ENCODE results near the gene SLC22A9. TPM values are rescaled to one million over a fixed set of nuclear protein-coding genes. Genes with fewer than 3 reads are reported as not detected.
"Not testable (repeated sequence)": the region's sequence is repeated elsewhere in the genome, so short reads cannot be mapped to it uniquely, and the experiment has no call there.

SLC22A9 gene
- not detected in 2 replicates for total RNA-seq

DNA sequence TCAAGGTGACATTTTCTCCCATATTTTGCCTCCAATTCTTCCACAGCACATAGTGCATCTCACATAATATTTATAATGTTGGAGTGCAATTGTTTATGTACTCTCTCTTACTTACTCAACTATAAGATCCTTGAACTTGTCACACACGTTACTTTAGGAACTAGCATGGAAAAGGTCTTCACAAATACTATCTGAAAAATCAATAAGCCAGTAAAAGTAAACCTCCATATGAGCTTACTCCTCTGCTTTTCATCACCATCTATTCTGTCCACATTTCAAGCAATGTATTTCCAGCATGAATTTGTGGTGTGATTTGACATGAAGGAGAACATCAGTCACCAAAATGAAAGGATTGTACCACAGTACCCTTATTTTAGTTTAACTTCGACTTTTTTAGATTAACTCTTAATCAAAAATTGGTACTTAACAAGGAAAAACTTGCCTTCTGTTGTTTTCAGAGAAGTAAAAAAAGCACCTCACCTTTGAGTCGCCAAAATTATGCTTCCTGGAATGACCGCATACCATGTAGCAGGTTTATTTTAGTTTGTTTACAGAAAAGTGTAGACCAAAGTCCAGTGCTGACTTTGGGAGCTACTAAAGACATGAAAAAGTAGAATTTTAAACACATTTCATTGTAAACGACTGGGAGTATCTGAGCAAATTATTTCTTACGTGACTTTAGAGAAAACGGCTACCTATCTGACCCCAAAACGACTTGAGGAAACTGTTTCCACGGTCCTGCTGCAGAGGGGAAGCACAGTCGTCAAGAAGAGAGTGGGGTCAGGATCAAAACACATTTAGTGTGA, at the start of gene SLC22A9:
TSS of gene SLC22A9 (plus strand) at position 621 of the 806 bp plus-strand sequence. CDS start 272 bp downstream, outside the sequence.
- intact Hi-C loops (cut with micrococcal nuclease): no loop called here

- intact Hi-C loops (cut with micrococcal nuclease): no loop called here
Measured at GRCh38 chr11:63321723-63322122, 47.9 kb upstream of the SLC22A9 start.

- intact Hi-C loops (cut with micrococcal nuclease): not testable (repeated sequence)
Measured at GRCh38 chr11:63335089-63335488, 34.5 kb upstream of the SLC22A9 start.

GRCh38 chr11:63337070-63337469, 32.5 kb upstream of the SLC22A9 start:
- intact Hi-C loops (cut with micrococcal nuclease): no loop called here

- intact Hi-C loops (cut with micrococcal nuclease): no loop called here
Measured at GRCh38 chr11:63343130-63343529, 26.5 kb upstream of the SLC22A9 start.

GRCh38 chr11:63352144-63352543, 17.4 kb upstream of the SLC22A9 start:
- intact Hi-C loops (cut with micrococcal nuclease): no loop called here

DNA sequence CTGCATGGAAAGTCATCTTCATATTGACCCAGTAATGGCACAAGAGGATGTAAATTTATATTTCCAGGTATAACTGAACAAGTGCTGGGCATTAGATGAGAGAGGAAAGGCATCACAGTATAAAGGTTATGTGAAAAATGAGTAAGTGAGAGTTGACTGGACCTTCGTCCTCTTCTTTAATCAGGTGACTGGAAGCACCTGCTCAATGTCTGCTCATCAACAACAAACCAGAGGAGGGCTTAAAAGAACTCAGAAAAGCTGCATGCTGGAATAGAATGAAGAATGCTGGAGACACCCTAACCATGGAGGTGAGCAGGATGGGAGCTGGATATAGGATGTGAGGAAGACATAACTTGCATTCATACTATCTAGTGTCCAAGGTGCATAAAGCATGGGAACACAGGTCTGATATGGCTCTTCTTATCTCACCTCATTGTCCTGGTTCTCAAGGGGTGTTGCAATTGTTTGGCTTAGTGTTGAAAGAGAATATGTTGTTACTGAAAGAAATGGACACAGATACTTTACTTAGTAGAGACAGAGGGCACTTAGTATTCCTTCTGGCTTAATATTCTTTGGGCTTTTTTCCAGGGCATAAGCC, 7.3 kb upstream of the SLC22A9 start:
- intact Hi-C loops (cut with micrococcal nuclease): no loop called here

DNA sequence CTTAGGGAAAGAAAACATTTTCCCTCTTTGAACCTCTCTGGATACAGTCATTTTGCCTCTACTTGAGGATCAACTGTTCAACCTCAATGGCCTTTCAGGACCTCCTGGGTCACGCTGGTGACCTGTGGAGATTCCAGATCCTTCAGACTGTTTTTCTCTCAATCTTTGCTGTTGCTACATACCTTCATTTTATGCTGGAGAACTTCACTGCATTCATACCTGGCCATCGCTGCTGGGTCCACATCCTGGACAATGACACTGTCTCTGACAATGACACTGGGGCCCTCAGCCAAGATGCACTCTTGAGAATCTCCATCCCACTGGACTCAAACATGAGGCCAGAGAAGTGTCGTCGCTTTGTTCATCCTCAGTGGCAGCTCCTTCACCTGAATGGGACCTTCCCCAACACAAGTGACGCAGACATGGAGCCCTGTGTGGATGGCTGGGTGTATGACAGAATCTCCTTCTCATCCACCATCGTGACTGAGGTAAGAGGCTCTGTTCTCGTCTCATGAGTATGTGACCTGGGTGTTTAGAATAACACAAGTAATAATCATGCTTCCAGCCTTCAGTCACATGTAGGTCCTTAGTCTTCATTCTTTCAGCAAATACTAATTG, 495 bp downstream of the SLC22A9 start:
- intact Hi-C loops (cut with micrococcal nuclease): no loop called here

- intact Hi-C loops (cut with micrococcal nuclease): no loop called here
Measured at GRCh38 chr11:63371396-63371795, 1.8 kb downstream of the SLC22A9 start.

- intact Hi-C loops (cut with micrococcal nuclease): no loop called here
Measured at GRCh38 chr11:63375434-63375833, 5.8 kb downstream of the SLC22A9 start.

- intact Hi-C loops (cut with micrococcal nuclease): no loop called here
Measured at GRCh38 chr11:63380130-63380529, 10.5 kb downstream of the SLC22A9 start.

DNA sequence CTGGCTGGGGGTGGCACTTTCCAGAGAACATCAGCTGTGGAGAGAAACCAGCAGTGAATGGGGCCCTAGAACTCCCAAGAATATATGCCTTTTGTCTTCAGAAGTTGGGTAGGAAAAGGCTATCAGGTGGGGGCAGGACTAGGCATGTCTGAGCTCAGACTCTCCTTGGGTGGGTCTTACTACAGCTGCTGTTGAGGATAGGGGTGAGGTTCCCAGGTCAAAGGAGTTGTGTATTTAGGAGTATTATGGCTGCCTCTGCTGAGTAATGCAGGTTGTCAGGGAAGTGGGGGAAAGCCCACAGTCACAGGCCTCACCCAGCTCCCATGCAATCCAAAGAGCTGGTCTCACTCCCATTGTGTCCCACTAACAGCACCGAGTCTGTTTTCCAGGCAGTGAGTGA, 26.1 kb downstream of the SLC22A9 start:
- intact Hi-C loops (cut with micrococcal nuclease): no loop called here

GRCh38 chr11:63404161-63404935, 34.8 kb downstream of the SLC22A9 start:
- intact Hi-C loops (cut with micrococcal nuclease): no loop called here

- intact Hi-C loops (cut with micrococcal nuclease): no loop called here
Measured at GRCh38 chr11:63405114-63405513, 35.5 kb downstream of the SLC22A9 start.

DNA sequence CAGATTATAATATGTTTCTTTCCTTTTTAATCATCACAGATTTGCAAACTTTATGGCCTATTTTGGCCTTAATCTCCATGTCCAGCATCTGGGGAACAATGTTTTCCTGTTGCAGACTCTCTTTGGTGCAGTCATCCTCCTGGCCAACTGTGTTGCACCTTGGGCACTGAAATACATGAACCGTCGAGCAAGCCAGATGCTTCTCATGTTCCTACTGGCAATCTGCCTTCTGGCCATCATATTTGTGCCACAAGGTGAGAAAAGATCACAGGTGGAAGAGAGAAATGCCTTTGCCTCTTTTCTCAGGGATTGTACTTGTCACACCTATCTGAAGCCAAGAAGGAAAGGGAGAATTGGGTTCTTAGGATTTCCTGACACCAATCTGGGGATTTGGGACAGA, 36.9 kb downstream of the SLC22A9 start:
- intact Hi-C loops (cut with micrococcal nuclease): no loop called here

DNA sequence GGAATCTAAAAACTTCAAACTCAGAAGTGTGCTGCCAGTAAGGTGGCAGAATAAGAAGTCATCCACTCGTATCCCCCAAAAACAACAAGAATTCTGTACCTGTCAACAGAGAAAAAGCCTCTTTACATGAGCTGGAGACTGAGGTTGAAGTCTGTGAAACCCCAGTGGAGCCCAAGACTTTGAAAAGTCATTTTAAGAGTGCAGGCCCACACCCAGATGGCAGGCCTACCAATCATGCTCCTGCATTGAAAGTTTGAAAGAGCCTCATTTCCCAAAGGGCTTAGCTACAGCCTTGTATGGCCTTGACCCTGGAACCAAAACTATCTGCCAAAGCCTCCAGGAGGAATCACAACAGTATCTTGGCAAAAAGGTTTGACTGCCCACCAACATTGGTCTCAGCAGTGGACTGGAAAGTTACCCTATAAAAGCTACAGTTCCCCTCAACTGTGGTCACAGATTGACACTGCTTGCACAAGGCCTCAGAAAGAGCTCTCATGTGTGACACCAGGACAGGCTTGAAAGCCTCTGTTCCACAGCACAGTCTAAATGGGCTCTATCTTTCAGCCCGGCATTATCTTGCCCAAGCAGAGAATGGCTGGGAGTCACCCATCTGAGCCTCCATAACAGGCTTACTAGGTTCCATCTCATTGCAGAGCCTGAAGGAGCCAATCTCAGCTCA, 47.7 kb downstream of the SLC22A9 start:
- intact Hi-C loops (cut with micrococcal nuclease): no loop called here

DNA sequence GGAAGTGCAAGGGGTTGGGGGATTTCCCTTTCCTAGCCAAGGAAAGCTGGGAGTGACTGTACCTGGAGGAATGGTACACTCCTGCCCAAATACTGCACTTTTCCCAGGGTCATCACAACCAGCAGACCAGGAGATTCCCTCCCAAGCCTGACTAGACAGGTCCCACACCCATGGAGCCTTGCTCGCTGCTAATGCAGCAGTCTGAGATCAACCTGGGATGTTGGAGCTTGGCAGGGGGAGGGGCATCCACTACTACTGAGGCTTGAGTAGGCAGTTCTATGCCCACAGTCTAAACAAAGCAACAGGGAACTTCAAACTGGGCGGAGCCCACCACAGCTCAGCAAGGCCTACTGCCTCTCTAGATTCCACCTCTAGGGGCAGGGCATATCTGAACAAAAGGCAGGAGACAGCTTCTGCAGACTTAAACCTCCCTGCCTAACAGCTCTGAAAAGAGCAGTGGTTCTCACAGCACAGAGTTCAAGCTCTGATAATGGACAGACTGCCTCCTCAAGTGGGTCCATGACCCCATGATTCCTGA, 58.5 kb downstream of the SLC22A9 start:
- intact Hi-C loops (cut with micrococcal nuclease): no loop called here

- intact Hi-C loops (cut with micrococcal nuclease): not testable (repeated sequence)
Measured at GRCh38 chr11:63430731-63431130, 61.1 kb downstream of the SLC22A9 start.

GRCh38 chr11:63435351-63435750, 65.8 kb downstream of the SLC22A9 start:
- intact Hi-C loops (cut with micrococcal nuclease): not testable (repeated sequence)

DNA sequence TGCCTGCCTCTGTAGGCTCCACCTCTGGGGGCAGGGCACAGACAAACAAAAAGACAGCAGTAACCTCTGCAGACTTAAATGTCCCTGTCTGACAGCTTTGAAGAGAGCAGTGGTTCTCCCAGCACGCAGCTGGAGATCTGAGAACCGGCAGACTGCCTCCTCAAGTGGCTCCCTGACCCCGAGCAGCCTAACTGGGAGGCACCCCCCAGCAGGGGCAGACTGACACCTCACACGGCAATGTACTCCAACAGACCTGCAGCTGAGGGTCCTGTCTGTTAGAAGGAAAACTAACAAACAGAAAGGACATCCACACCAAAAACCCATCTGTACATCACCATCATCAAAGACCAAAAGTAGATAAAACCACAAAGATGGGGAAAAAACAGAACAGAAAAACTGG, 66.2 kb downstream of the SLC22A9 start:
- intact Hi-C loops (cut with micrococcal nuclease): not testable (repeated sequence)

GRCh38 chr11:63443714-63444113, 74.1 kb downstream of the SLC22A9 start:
- intact Hi-C loops (cut with micrococcal nuclease): no loop called here

All from T-helper 2 cell treated with Interferon-gamma antibody and Interleukin-4, amounts not matched to agents 100 ng/mL and 5 ng/mL, for 36 hours (primary cell).